Measurements from ENCODE around the gene CHRNB1.

CHRNB1 gene

DNA sequence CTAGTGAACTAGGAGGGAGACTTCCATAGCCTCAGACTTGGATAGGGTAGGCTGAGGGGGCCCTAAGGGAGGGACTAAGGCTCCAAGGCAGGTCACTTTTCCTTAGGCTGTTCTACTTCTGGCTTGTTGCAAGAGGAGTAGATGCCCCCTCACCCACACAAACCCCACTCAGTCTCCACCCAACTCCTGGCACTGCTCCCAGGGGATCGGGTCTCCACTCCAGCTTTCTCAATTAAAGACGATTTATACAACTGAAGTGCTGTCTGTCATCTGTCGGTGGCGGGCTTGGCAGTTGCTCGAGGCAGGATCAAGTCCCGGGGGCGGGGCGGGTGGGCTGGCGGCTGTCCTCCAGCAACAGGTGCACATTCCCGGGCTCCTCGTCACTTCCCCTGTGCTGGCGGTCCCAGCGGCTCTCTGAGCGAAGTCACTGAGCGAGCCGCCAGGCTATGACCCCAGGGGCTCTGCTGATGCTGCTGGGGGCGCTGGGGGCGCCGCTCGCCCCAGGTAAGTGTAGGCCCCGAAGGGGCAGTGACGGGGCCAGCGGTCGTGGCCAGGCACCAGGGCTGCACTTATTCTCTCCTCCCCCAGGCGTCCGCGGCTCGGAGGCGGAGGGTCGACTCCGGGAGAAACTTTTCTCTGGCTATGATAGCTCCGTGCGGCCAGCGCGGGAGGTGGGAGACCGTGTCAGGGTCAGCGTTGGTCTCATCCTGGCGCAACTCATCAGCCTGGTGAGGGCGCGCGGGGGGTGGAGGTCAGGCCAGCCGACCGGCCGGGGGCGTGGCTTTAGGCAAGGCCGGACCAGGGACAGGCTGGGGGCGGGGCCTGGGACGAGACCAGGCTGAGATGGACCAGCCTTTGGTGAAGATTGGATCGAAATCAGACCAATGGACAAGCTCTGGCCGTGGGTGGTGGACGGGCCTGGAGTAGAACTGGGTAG lies at the start of gene CHRNB1:
Gene CHRNB1 (plus strand): TSS at position 380 of the 937 bp plus-strand sequence. CDS start 67 bp downstream, at position 447.
- DNase-seq = no peak
- in situ Hi-C loops (cut with MboI; ENCODE audit: low pct_unique_long_range_greater_than_20kb, low sequenced_read_pairs) = no loop called here

DNA sequence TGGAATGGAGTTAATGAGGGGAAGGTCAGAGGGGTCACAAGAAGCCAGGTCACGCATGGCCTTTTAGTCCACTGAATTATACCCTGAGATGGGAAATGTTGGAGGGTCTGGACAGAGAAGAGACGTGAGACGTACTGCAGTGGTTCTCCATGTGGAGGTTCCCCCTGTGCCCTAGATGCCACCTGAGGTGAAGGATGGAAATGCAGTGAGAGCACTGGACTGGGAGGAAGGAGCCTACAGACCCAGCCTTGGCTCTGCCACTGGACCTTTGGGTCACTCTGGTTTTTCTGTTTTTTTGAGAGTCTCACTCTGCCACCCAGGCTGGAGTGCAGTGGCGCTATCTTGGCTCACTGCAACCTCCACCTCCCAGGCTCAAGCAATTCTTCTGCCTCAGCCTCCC lies 48.7 kb upstream of the CHRNB1 start:
- in situ Hi-C loops (cut with MboI; ENCODE audit: low pct_unique_long_range_greater_than_20kb, low sequenced_read_pairs) = no loop called here
- DNase-seq = no peak

DNA sequence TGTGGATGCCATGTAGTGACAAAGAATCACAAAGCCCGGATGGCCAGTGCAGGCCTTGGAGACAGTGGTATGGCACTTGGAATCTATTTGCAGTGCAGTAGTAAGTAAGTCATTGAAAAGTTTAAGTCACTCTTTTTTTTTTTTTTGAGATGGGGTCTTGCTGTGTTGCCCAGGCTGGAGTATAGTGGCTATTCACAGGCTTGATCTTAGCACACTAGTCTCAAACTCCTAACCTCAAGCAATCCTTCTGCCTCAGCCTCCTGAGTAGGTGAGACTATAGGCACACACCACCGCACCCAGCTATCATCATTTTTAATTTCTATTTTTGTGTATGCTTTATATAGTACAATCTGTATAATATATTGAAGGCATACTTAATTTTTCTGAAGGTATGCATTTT lies 46.2 kb upstream of the CHRNB1 start:
- in situ Hi-C loops (cut with MboI; ENCODE audit: low pct_unique_long_range_greater_than_20kb, low sequenced_read_pairs) = no loop called here
- DNase-seq = no peak

DNA sequence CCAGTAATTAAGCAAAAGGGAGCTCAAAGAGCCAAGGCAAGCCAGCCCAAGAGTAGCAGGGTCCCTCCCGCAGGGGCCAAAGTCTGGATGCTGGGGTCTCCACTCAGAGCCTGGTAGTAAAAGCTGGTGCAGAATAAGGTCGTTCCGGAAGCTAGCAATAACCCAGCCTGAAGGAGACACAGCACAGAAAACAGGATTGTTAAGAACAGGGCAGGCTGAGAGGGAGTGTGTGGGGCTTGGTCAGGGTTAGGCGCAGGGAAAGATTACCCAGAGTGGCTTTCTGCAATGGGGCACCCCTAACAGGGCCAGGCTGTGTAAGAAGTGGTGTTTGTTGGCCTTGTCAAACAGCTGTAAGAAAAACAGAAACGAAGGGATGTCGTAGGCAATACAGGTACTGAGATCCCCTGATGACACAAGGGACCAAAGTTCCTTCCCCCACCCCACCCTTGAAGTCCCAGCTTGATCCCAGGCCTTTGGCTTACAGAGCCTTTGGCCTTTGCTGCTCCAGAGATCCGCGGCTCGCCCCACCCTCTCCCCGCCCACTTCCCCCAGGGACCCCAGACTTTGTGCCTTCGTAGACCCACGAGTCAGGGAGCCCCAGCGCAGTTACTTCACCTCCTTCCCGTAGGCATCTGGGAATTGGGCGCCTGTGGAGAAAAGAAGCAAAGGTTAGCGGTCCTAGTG lies 41.7 kb upstream of the CHRNB1 start:
- DNase-seq = no peak
- in situ Hi-C loops (cut with MboI; ENCODE audit: low pct_unique_long_range_greater_than_20kb, low sequenced_read_pairs) = no loop called here

DNA sequence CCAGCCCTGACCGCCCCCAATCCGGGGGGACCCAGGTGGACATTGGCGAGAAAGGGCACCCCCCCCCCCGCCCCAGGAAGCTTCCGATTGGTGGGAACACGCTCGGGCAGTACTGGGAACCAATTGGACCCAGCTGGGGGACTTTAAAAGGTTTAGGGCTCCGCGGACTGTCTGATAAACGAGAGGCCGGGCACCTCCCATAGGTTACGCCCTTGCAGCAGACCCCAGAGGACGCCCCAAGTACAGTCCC lies 41.2 kb upstream of the CHRNB1 start:
- in situ Hi-C loops (cut with MboI; ENCODE audit: low pct_unique_long_range_greater_than_20kb, low sequenced_read_pairs) = no loop called here
- DNase-seq = no peak

- DNase-seq = peak; percentile 99
- in situ Hi-C loops (cut with MboI; ENCODE audit: low pct_unique_long_range_greater_than_20kb, low sequenced_read_pairs) = no loop called here
Observed at GRCh38 chr17:7403977-7404736, 40.7 kb upstream of the CHRNB1 start, which contains the start of gene TMEM256. Gene TMEM256, minus strand, starts transcription at chr17:7404097. Its CDS starts 13 bp downstream, at chr17:7404084.

GRCh38 chr17:7404737-7405349 lies 40.0 kb upstream of the CHRNB1 start:
- DNase-seq = no peak
- in situ Hi-C loops (cut with MboI; ENCODE audit: low pct_unique_long_range_greater_than_20kb, low sequenced_read_pairs) = no loop called here

DNA sequence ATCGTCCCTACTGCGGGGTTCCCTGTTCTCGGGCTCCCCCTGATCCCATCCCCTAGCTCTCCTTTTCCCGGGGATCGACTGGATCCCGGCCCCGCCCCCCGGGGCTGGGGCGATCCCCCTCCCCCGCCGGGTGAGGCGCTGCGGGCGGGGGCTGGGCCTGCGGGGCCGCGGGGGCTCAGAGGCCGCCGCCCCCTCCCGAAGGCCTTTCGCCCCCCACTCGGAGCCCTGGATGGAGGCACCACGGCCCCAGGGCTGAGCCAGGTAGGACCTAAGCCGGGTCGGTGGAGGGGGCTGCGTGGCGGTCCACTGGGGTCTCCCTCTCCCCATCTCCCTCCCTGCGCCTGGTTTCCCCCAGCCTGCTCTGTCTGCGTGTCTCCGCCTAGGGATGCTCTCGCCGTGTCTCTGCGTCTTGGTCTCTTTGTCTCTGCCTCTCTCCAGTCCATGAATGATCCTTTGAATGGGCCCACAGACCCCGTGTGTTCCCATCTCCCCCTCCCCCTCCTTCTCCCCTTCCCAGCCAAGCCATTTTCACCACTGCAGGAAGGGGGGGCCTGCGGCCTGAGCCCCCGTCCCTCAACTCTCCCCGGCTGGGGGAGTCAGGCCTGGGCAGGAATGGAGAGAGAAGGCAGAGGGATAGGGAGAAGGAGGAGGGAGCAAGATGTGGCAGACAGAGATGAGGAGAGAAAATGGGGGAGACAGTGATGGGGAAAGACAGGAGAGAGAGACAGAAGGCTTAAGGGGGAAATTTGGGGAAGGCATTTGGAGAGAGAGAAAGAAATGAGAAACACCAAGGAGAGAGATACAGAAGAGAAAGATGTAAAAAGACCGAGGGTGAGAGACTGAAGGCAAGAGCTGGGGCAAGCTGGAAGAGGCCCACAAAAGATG lies 39.3 kb upstream of the CHRNB1 start:
- in situ Hi-C loops (cut with MboI; ENCODE audit: low pct_unique_long_range_greater_than_20kb, low sequenced_read_pairs) = no loop called here

DNA sequence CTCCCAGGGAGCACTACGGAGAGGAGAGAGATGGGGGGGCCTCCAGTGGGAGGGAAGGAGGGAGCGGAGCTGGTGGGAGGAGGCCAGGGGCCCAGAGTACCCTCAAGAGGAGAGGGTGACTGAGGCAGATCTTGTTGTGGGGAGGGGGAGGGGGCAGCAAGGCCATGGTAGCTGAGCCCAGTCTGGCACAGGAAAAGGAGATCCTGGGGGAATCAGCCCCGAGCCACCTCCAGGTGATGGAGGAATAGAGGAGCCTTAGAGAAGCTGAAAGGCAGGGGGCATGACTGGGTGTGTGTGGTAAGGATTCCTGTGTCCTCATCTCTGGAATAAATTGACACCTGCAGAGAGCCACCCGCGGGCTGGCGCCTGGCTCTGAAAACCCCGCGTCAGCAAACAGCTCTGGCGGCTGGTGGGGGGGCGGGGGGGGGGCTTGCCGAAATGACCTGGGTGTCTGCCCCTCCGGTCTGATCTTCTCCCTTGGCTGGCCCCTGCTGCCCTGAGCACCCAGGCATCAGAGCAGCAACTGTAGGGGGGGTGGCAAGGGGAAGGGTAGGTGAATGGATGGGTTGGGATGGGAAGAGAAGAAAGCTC lies 38.5 kb upstream of the CHRNB1 start:
- no peak for DNase-seq
- in situ Hi-C loops (cut with MboI; ENCODE audit: low pct_unique_long_range_greater_than_20kb, low sequenced_read_pairs) = no loop called here

More for the DNA sequence above, 39.3 kb upstream of the CHRNB1 start:
- no peak for DNase-seq

DNA sequence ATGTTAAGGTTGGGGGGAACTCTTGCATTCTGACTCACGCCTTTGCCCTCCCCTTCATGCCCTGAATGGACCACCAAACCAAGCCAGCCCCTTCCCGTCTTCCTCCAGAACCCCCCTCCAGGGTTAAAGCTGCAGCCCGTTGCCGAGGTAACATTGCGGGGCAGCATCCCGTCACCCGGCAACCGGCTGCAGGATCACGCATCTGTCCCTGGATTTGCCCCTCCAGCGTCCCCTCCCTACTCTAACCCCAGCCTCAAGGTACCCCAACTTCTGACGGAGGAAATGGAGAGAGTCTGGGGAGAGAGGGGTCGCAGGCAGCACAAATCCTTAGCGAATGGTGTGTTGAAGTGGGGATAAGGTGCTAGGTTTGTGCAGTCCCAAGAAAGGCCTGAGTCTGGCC lies 37.8 kb upstream of the CHRNB1 start:
- in situ Hi-C loops (cut with MboI; ENCODE audit: low pct_unique_long_range_greater_than_20kb, low sequenced_read_pairs) = no loop called here
- DNase-seq = no peak

DNA sequence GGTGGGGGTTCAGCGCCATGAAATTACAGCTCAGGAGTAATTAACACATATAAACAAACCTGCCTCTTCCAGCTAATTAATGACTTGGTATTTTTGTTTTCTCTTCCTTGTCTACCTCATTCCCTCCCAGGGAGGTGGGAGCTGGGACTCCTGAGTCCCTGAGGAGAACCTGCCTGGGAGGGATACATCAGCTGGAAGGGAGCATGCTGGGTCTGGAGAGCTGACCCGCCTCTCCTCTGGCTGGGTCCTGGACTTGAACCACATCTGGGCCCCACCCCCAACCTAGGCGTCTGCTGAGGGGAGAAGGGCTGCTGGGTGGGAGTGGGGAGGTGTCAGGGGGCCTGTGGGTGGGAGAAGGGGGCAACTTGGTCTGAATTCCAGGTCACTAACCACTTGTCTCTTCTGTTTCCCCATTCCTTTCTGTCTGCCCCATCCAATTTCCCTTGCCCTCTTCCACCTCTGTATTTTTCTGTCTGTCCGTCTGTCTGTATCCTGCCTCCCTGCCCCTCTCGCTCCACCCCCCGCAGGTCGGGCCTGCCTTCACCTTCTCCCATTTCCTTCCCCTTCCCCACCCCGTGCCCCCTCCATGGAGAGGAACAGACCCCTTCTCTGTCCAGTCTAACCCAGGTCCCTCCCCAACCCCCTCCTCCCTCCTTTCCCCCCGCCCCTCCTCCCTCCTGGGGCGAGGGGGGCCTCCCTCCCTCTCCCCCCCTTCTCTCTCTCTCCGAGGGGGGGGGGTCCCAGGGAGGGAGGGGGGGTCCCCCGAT lies 37.2 kb upstream of the CHRNB1 start, which contains the start of gene NLGN2:
Gene NLGN2 (plus strand): TSS at position 361 of the 767 bp plus-strand sequence. CDS start 411 bp downstream, outside the sequence.
- DNase-seq = no peak
- in situ Hi-C loops (cut with MboI; ENCODE audit: low pct_unique_long_range_greater_than_20kb, low sequenced_read_pairs) = no loop called here

DNA sequence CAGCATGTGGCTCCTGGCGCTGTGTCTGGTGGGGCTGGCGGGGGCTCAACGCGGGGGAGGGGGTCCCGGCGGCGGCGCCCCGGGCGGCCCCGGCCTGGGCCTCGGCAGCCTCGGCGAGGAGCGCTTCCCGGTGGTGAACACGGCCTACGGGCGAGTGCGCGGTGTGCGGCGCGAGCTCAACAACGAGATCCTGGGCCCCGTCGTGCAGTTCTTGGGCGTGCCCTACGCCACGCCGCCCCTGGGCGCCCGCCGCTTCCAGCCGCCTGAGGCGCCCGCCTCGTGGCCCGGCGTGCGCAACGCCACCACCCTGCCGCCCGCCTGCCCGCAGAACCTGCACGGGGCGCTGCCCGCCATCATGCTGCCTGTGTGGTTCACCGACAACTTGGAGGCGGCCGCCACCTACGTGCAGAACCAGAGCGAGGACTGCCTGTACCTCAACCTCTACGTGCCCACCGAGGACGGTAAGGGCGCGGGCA lies 36.6 kb upstream of the CHRNB1 start:
- in situ Hi-C loops (cut with MboI; ENCODE audit: low pct_unique_long_range_greater_than_20kb, low sequenced_read_pairs) = no loop called here
- DNase-seq = no peak

DNA sequence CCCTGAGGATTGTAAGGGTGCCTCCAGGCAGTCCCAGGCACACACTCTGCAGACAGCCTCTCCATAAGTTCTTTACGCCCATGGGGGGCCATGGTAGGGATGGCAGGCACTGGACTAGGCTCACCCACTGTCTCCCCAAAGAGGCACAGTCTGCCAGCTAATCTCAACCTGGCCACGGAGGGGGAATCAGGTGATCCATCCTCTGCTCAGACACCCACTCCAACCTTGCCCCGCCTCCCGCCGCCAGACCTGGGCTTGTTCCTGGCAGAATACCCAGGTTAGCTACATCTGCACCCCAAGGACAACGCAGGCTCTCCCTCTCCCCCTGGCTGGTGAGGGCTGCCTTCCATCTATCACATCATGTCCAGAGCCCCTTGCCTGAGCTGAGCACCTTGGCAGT lies 36.0 kb upstream of the CHRNB1 start:
- DNase-seq = no peak
- in situ Hi-C loops (cut with MboI; ENCODE audit: low pct_unique_long_range_greater_than_20kb, low sequenced_read_pairs) = no loop called here

DNA sequence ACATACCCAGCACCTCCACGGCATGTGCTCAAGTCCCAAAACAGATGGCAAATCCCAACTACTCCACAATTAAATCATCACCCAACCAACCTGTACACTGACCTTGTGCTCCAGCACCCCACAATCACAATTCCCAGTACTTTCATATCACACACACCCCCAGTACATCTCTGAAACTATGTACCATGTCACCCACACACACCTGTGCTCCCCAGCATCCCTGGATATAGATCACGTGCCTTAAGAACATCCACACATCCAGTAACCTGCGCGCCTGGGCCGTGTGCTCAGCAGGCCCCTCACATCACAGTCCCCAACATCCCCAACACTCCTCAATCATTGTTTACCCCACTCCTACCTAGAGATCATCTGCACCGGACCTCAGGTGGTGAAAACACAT lies 35.1 kb upstream of the CHRNB1 start:
- DNase-seq = no peak
- in situ Hi-C loops (cut with MboI; ENCODE audit: low pct_unique_long_range_greater_than_20kb, low sequenced_read_pairs) = no loop called here

DNA sequence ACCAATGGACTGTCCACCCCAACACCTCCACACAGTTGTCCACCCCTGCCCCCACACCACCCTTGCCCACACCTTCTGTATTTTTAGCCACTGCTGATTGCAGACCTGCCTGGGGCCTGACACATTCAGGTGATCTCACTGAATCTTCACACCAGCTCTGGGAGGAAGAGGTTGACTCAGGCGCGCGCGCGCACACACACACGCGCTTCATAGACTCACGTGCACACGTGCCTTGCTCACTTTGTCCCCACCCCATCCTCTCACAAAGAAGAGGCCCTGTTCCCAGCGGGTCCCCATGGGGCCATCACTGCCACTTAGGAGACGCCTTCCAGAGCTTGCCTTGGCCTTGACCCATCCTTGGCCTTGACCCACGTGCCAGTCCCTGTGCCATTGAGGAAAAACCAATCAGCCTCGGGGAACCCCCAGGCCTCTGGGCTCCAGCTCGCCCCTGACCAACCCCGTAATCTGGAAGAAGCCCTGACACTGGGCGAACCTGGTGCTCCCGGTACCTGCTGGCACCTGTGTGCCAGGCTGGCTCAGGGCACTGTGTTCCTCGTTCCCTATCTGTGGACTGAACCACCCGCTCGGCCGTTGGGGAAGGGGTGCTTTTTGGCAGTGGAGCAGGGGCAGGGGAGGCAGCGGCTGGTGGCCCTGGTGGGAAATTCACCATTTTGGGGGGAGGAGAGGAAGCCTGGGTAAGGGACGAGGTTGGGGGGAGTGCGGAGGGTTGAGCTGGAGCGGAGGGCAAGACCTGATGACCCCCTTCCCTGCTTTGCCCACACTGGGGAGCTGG lies 34.0 kb upstream of the CHRNB1 start:
- no peak for DNase-seq
- in situ Hi-C loops (cut with MboI; ENCODE audit: low pct_unique_long_range_greater_than_20kb, low sequenced_read_pairs) = no loop called here

DNA sequence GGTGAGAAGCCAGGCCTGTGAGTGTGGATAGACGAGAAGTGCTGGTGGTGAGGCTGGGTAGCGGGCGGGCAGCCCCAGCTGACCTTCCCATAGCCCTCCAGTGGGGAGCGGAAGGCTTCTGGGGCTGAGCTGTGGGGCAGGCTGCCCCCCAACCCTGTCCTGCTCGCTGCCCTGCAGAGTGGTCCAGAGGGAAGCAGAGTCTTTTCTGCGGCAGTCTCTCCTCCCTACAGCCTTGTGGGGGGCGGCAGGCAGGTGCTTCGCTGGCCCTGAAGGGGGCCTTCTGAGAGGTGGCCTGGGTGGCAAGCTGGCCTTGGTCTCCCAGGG lies 33.5 kb upstream of the CHRNB1 start:
- in situ Hi-C loops (cut with MboI; ENCODE audit: low pct_unique_long_range_greater_than_20kb, low sequenced_read_pairs) = no loop called here

More for the DNA sequence above, 33.5 kb upstream of the CHRNB1 start:
- no peak for DNase-seq

All from KBM-7 (cell line).